Fibroblast of lung (primary cell): ENCODE results near the gene TPPP3. TPM values are rescaled to one million over a fixed set of nuclear protein-coding genes. Genes with fewer than 3 reads are reported as not detected.

Experiments
- DNase-seq, 2 donors: peaks; one replicate each; pipeline versions ENCODE4 v3.0.0 to v3.0.0-alpha.2; 2010; ENCODE audit warnings: low read depth in 2 of 2
- H2AFZ ChIP-seq: 2 replicates; pipeline ENCODE4 v1.5.1; 2012; ENCODE audit warnings: low read length, control low read depth, inconsistent platforms
- H3K27ac ChIP-seq: 2 replicates; pipeline ENCODE4 v1.5.1; 2011; ENCODE audit warnings: low read length, control low read depth; ENCODE audit not compliant: insufficient read depth
- H3K27me3 ChIP-seq: 2 replicates; pipeline ENCODE4 v1.5.1; 2011; ENCODE audit warnings: mild to moderate bottlenecking, low read length; ENCODE audit not compliant: control insufficient read depth, insufficient read depth
- H3K36me3 ChIP-seq: 2 replicates; pipeline ENCODE4 v1.5.1; 2011; ENCODE audit warnings: low read length; ENCODE audit not compliant: control insufficient read depth, insufficient read depth
- H3K4me1 ChIP-seq: 2 replicates; pipeline ENCODE4 v1.5.1; 2011; ENCODE audit warnings: low read length; ENCODE audit not compliant: control insufficient read depth, insufficient read depth; ENCODE audit errors: extremely low read depth
- H3K4me2 ChIP-seq: 2 replicates; pipeline ENCODE4 v1.5.1; 2011; ENCODE audit warnings: low read length, control low read depth; ENCODE audit not compliant: insufficient read depth; ENCODE audit errors: extremely low read depth
- H3K4me3 ChIP-seq, 4 experiments: fragments of 200-600 bp in 1 of 4; sonication (generic) in 1 of 4; replicated peaks in 1 of 4; 2 replicates each; pipeline ENCODE4 v1.5.1; 2011 to 2016; ENCODE audit warnings: low read length in 4 of 4, low read depth in 3 of 4, mild to moderate bottlenecking in 3 of 4, control low read depth in 2 of 4, inconsistent platforms in 1 of 4, mixed read lengths in 1 of 4; ENCODE audit not compliant: insufficient read depth in 1 of 4; ENCODE audit errors: control extremely low read depth in 1 of 4
- H3K79me2 ChIP-seq: 2 replicates; pipeline ENCODE4 v1.5.1; 2012; ENCODE audit warnings: mild to moderate bottlenecking, low read length, inconsistent platforms; ENCODE audit not compliant: control insufficient read depth, insufficient read depth
- H3K9ac ChIP-seq: 2 replicates; pipeline ENCODE4 v1.5.1; 2011; ENCODE audit warnings: mild to moderate bottlenecking, low read length, control low read depth; ENCODE audit not compliant: insufficient read depth
- H3K9me3 ChIP-seq: 2 replicates; pipeline ENCODE4 v1.5.1; 2012; ENCODE audit warnings: low read depth, low read length; ENCODE audit not compliant: control insufficient read depth, insufficient read depth
- H4K20me1 ChIP-seq: 2 replicates; pipeline ENCODE4 v1.5.1; 2011; ENCODE audit warnings: low read length; ENCODE audit not compliant: control insufficient read depth, insufficient read depth; ENCODE audit errors: extremely low read depth
- CTCF ChIP-seq, 2 donors: IDR thresholded peaks in 1 of 2; conservative IDR thresholded peaks in 1 of 2; 1 replicate in 1 of 2; 2 replicates in 1 of 2; pipeline ENCODE4 v1.5.1; 2011 to 2012; ENCODE audit warnings: low read length in 2 of 2, control low read depth in 1 of 2, inconsistent platforms in 1 of 2, low read depth in 1 of 2, mild to moderate bottlenecking in 1 of 2
- EZH2 ChIP-seq: IDR thresholded peaks from 2 replicates; pipeline ENCODE4 v1.5.1; 2012; ENCODE audit warnings: low read length, control low read depth, mild to moderate bottlenecking; ENCODE audit errors: missing control alignments
- polyA plus RNA-seq, 2 donors: library from polyadenylated mRNA; depleted of rRNA in 1 of 2; stranded (reverse) in 1 of 2; unstranded in 1 of 2; fragments of >200 nt; gene quantifications; 2 replicates each; pipeline ENCODE4 v1.2.1, GENCODE V29; 2011 to 2012; ENCODE audit warnings: missing spikeins in 1 of 2
- total RNA-seq: library from RNA; depleted of rRNA; stranded (reverse); fragments of >200 nt; gene quantifications from 2 replicates; pipeline ENCODE4 v1.2.1, GENCODE V29; 2014

TPPP3 gene
- total and polyA plus RNA-seq, 2 donors (not counting 1 experiment from before 2014, with no cell fraction given): 2.9 to 3.8 TPM

- H3K4me3 ChIP-seq: no peak overlapping the region
- H3K27me3 ChIP-seq: no peaks in the 10 kb centered on the region
- H3K4me2 ChIP-seq: no peak overlapping the region
- no peaks in the 10 kb centered on the region for H4K20me1 ChIP-seq
- H3K36me3 ChIP-seq: peaks cover 10% of the 10 kb centered on the region
- H3K9me3 ChIP-seq: no peaks in the 10 kb centered on the region
- H3K27ac ChIP-seq: no peak overlapping the region
- H3K9ac ChIP-seq: no peak overlapping the region
- H3K4me1 ChIP-seq: no peaks in the 10 kb centered on the region
- TF ChIP-seq CTCF (conservative IDR thresholded peaks at IDR 0.05 in 1 of 2, IDR thresholded peaks at IDR 0.05 in 1 of 2; ENCODE audit: low read depth in 1 of 2, low read length in 2 of 2) (no peak), EZH2 (no peak)
- H2AFZ ChIP-seq: no peak overlapping the region
- H3K79me2 ChIP-seq: no peaks in the 10 kb centered on the region
- DNase-seq: no peak
These were observed 44.2 kb upstream of the TPPP3 start for GRCh38 chr16:67437513-67437912.

- Histone ChIP-seq H3K9ac (no peak overlapping the region), H3K4me2 (no peak overlapping the region), H3K4me3 (no peak overlapping the region), H3K4me1 (peaks cover under 1% of the 10 kb centered on the region), H3K27ac (no peak overlapping the region), H3K79me2 (no peaks in the 10 kb centered on the region), H3K9me3 (no peaks in the 10 kb centered on the region), H4K20me1 (no peaks in the 10 kb centered on the region), H3K27me3 (no peaks in the 10 kb centered on the region), H3K36me3 (peaks cover 8% of the 10 kb centered on the region), H2AFZ (no peak overlapping the region)
- TF ChIP-seq EZH2 (no peak), CTCF (conservative IDR thresholded peaks at IDR 0.05 in 1 of 2, IDR thresholded peaks at IDR 0.05 in 1 of 2; ENCODE audit: low read depth in 1 of 2, low read length in 2 of 2) (no peak)
- no peak for DNase-seq
These were observed 43.4 kb upstream of the TPPP3 start for GRCh38 chr16:67436640-67437193.

DNA sequence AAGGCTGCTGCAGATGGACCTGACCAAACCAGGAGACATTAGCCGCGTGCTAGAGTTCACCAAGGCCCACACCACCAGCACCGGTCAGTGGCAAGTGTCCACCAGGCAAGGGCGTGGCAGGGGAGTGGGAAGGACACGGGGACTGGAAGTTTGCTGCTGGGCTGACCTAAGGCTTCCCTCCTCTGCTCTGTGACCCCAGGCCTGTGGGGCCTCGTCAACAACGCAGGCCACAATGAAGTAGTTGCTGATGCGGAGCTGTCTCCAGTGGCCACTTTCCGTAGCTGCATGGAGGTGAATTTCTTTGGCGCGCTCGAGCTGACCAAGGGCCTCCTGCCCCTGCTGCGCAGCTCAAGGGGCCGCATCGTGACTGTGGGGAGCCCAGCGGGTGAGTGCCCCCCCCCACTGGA is 42.5 kb upstream of the TPPP3 start:
- Histone ChIP-seq H3K27me3 (no peaks in the 10 kb centered on the region), H3K9ac (no peak overlapping the region), H3K27ac (no peak overlapping the region), H3K79me2 (no peaks in the 10 kb centered on the region), H3K36me3 (peaks cover 8% of the 10 kb centered on the region), H3K9me3 (no peaks in the 10 kb centered on the region), H3K4me1 (peaks cover 5% of the 10 kb centered on the region), H4K20me1 (no peaks in the 10 kb centered on the region), H3K4me3 (no peak overlapping the region), H2AFZ (no peak overlapping the region), H3K4me2 (no peak overlapping the region)
- no peak for DNase-seq
- TF ChIP-seq CTCF (conservative IDR thresholded peaks at IDR 0.05 in 1 of 2, IDR thresholded peaks at IDR 0.05 in 1 of 2; ENCODE audit: low read depth in 1 of 2, low read length in 2 of 2) (no peak), EZH2 (no peak)
